Right cardiac atrium (tissue), 5 donors: Measurements from ENCODE around the gene SPATA2. TPM values are rescaled to one million over a fixed set of nuclear protein-coding genes. Genes with fewer than 3 reads are reported as not detected.

Experiments
- ATAC-seq, 2 donors: fragments of 200-7000 bp; cut with Tn5 transposase; one replicate each; pipeline versions ENCODE4 v1.8.0 to v1.9.1; 2020; ENCODE audit warnings: moderate library complexity in 2 of 2, mild to moderate bottlenecking in 1 of 2
- DNase-seq, 3 donors: peaks; one replicate each; pipeline ENCODE4 v3.0.0-alpha.2; 2020
- H3K27ac ChIP-seq: one replicate; pipeline ENCODE4 v1.5.1; 2013; ENCODE audit warnings: mild to moderate bottlenecking, low read length, control low read depth, moderate library complexity
- H3K27me3 ChIP-seq: one replicate; pipeline ENCODE4 v1.6.1; 2013; ENCODE audit not compliant: control insufficient read depth, insufficient read depth
- H3K4me1 ChIP-seq: one replicate; pipeline ENCODE4 v1.6.1; 2013; ENCODE audit warnings: low read length; ENCODE audit not compliant: control insufficient read depth, insufficient read depth
- H3K4me3 ChIP-seq: one replicate; pipeline ENCODE4 v1.5.1; 2013; ENCODE audit warnings: low read length, control low read depth
- H3K9me3 ChIP-seq: one replicate; pipeline ENCODE4 v1.6.1; 2013; ENCODE audit warnings: low read length; ENCODE audit not compliant: control insufficient read depth
- WGBS: extraction: QIAGEN DNeasy Blood & Tissue Kit; methylation state at CpG from one replicate; pipeline ENCODE4 v1.1.7; 2013; 5-methylcytosine and 5-hydroxymethylcytosine counted together
- intact Hi-C, 4 donors: fragments of 100-400 bp; cut with DNase I; formaldehyde crosslinking; loops; one replicate each; pipeline versions ENCODE4 v1.11.0 to v1.14.0; 2022 to 2023
- polyA plus RNA-seq: library from polyadenylated mRNA; stranded (reverse); fragments of 200-250 nt; gene quantifications from one replicate; pipeline ENCODE4 v1.2.3, GENCODE V29; 2013
- total RNA-seq, 4 donors: library from RNA; stranded (reverse); fragmentation: NEBNext Ultra II Directional; extraction: Animal tissue kit (Norgen Biotek cat#: 25700); gene quantifications; one replicate each; pipeline ENCODE4 v1.2.1, GENCODE V29; 2021
- donor health status: healthy with polysubstance abuse.
- donor health status: DM: no; HTN: yes; CAD: no.
- donor health status: DM: no; HTN: no; CAD: no.
- donor health status: DM: no; HTN: yes; CAD: no; lungs with severe emphysema.
- donor health status: DM: yes; HTN: yes; CAD: no.

SPATA2 gene
- total and polyA plus RNA-seq, 5 donors: 5.5 to 8.2 (median 6.6) TPM

GRCh38 chr20:49945701-49946477, 30.6 kb upstream of the SPATA2 start:
- Histone ChIP-seq H3K4me3 (no peak overlapping the region), H3K27ac (no peak overlapping the region), H3K9me3 (no peaks in the 10 kb centered on the region), H3K4me1 (no peaks in the 10 kb centered on the region), H3K27me3 (no peaks in the 10 kb centered on the region)
- WGBS: 96% methylated on average over 10 of the region's 10 CpGs
- DNase-seq (no peak), ATAC-seq (no peak)
- intact Hi-C loops: no loop called here

DNA sequence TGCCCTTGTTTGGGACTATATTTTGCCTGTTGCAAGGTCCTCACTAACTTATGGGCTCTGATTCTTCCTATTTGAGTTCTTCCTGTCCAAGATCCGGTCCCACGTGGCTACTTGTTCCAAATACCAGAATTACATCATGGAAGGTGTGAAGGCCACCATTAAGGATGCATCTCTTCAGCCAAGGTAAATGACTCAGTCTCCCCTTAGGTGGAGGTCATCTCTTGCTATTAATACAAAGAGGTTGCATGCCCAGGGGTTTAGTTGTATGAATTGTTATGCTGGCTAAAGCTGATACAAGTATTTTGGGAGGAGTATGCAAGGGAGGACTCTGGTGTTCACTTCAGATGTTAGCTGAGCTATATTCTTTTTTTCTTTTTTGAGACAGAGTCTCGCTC, 30.0 kb upstream of the SPATA2 start:
- Histone ChIP-seq H3K27me3 (no peaks in the 10 kb centered on the region), H3K4me3 (no peak overlapping the region), H3K4me1 (no peaks in the 10 kb centered on the region), H3K9me3 (no peaks in the 10 kb centered on the region), H3K27ac (no peak overlapping the region)
- 73% methylated on average over 3 of the region's 3 CpGs for WGBS
- DNase-seq (no peak), ATAC-seq (no peak)
- intact Hi-C loops: no loop called here

DNA sequence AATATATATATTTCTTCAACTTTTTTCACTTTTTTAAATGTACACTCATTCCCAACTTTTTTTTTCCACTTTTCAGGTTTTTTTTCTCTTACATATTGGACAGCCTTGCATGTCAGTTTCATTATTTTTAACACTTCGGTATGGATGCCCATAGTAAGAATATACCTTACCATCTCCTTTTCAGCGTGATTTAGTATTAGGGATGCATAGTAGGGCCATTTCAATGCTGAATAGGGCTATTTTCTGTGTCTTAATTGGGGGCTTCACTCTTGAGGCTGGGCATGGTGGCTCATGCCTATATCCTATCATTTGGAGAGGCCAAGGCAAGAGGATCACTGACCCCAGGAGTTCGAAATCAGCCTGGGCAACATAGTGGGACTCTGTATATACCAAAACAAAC, 27.6 kb upstream of the SPATA2 start:
- DNase-seq: no peak
- H3K4me1 ChIP-seq: peaks cover 3% of the 10 kb centered on the region
- H3K4me3 ChIP-seq: no peak overlapping the region
- ATAC-seq: no peak
- H3K27ac ChIP-seq: no peak overlapping the region
- intact Hi-C loops: no loop called here
- no peaks in the 10 kb centered on the region for H3K27me3 ChIP-seq
- WGBS: 94% methylated on average over 3 of the region's 3 CpGs
- no peaks in the 10 kb centered on the region for H3K9me3 ChIP-seq

- no peak for ATAC-seq
- Histone ChIP-seq H3K27ac (no peak overlapping the region), H3K4me3 (no peak overlapping the region), H3K4me1 (peaks cover 5% of the 10 kb centered on the region), H3K9me3 (no peaks in the 10 kb centered on the region), H3K27me3 (no peaks in the 10 kb centered on the region)
- WGBS: 75% methylated on average over 3 of the region's 3 CpGs
- no peak for DNase-seq
- intact Hi-C loops: no loop called here
Observed at GRCh38 chr20:49942303-49942702, 27.0 kb upstream of the SPATA2 start.

DNA sequence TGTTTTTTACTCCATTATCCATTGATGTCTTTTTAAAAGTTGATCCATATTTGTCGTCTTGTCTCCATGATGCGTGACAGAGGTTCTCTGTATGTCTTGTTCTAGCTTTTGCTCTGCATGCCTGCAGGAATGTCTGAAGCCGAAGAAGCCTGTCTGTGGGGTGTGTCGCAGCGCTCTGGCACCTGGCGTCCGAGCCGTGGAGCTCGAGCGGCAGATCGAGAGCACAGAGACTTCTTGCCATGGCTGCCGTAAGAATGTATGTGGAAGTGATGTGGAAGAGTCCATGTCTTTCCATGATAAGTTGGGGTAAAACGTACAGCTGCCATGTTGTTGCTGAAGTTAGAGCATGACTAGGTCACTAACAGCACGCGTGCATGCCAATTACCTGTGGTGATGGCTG, 26.1 kb upstream of the SPATA2 start:
- H3K9me3 ChIP-seq: no peaks in the 10 kb centered on the region
- H3K27me3 ChIP-seq: no peaks in the 10 kb centered on the region
- ATAC-seq: no peak
- no peak overlapping the region for H3K4me3 ChIP-seq
- no peak for DNase-seq
- 95% methylated on average over 15 of the region's 15 CpGs for WGBS
- H3K27ac ChIP-seq: no peak overlapping the region
- peaks cover 7% of the 10 kb centered on the region for H3K4me1 ChIP-seq
- intact Hi-C loops: no loop called here

DNA sequence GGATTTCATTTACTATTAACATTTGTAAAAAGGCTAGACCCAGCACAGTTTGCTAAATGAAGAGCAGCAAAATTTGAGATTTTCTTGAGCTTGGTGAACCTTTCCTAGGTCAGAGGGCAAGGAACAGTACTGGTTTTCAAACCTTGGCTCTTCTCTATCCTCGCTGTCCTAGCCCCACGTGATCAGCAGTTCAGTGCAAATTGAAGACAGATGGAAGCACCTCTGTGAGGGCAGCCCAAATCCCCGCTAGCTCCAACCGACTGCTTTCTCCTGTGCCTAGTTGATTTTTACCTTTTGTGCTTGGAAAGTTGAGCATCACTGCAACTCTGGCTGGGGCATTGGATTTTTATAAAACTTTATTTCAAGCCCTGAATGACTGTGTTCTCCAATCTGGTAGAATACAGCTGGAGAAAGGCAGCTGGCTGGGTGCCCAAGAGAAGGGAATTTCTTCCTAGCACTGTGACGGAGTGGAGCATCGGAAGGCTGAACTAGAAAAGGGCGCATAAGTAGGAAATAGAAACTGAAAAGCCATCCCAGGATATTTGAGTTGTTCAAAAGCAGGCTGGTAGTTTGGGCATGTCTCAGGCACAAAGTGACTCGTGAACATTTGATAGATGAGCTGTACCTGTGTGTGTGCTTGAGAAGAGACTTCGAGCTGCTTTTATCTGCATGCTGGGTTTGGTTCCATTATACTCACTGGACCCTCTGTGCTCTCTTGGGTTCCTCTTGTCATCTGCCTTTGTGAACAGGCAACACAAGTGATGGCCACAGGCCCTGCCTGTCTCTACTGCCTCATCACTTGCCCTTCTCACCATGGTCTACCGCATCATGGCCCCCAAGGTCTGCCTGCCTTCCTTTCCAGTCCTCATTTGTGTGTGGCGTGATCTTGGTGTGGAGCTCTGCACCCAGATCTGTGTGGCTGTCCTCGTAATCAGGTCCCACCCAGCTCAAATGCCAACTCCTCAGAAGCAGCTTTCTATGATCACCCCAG, 23.1 kb upstream of the SPATA2 start:
- 54% methylated on average over 12 of the region's 12 CpGs for WGBS

GRCh38 chr20:49937027-49937929, 21.9 kb upstream of the SPATA2 start:
- Histone ChIP-seq H3K27me3 (no peaks in the 10 kb centered on the region), H3K4me3 (peak overlapping the region; percentile 65), H3K9me3 (no peaks in the 10 kb centered on the region), H3K4me1 (peaks cover 10% of the 10 kb centered on the region), H3K27ac (peak overlapping the region; percentile 82)
- intact Hi-C loops: no loop called here
- 21% methylated on average over 12 of the region's 12 CpGs for WGBS
- ATAC-seq (no peak), DNase-seq (peak in 1 of 3 donors; percentile 51)

More for the DNA sequence above, 23.1 kb upstream of the SPATA2 start:
- DNase-seq (peak; percentile 72 to 86 (median 75)), ATAC-seq (peak in 1 of 2 donors; percentile 27)
- Histone ChIP-seq H3K27ac (peak overlapping the region; percentile 39), H3K4me1 (peaks cover 10% of the 10 kb centered on the region), H3K9me3 (no peaks in the 10 kb centered on the region), H3K4me3 (no peak overlapping the region), H3K27me3 (no peaks in the 10 kb centered on the region)
- intact Hi-C loops: no loop called here

- Histone ChIP-seq H3K4me1 (peaks cover 10% of the 10 kb centered on the region), H3K27ac (peak within 1 kb of the TSS; percentile 82), H3K27me3 (no peaks in the 10 kb centered on the region), H3K4me3 (peak within 1 kb of the TSS; percentile 65), H3K9me3 (no peaks in the 10 kb centered on the region)
- WGBS: under 1% methylated on average over 79 of the region's 79 CpGs
- intact Hi-C loops: no loop called here
- DNase-seq (peak; percentile 91 to 97 (median 97)), ATAC-seq (peak; percentile 94 to 95)
Observed at GRCh38 chr20:49936153-49937026, 21.1 kb upstream of the SPATA2 start, which contains the start of gene RNF114. Gene RNF114 (plus strand): TSS chr20:49936397. CDS start chr20:49936413, 16 bp downstream.

DNA sequence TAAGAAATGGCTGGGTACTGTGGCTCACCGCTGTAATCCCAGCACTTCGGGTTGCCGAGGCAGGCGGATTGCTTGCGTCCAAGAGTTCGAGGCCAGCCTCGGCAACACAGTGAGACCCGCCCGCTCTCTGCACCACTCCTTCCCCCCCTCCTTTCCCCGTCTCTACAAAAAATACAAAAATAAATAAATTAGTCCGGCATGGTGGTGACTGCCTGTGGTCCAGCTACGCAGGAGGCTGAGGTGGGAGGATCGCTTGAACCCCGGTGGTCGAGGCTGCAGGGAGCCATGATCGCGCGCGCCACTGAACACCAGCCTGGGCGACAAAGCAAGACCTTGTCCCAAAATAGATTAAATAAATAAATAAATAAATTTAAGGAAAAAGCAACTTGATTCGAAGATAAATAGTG, 20.4 kb upstream of the SPATA2 start:
- Histone ChIP-seq H3K4me1 (peaks cover 10% of the 10 kb centered on the region), H3K27ac (peak overlapping the region; percentile 42), H3K27me3 (no peaks in the 10 kb centered on the region), H3K9me3 (no peaks in the 10 kb centered on the region), H3K4me3 (peak overlapping the region; percentile 65)
- DNase-seq: no peak
- peak; percentile 19 to 23 for ATAC-seq
- intact Hi-C loops: no loop called here
- 36% methylated on average over 21 of the region's 21 CpGs for WGBS

- Histone ChIP-seq H3K4me1 (no peaks in the 10 kb centered on the region), H3K27me3 (no peaks in the 10 kb centered on the region), H3K27ac (no peak overlapping the region), H3K9me3 (no peaks in the 10 kb centered on the region), H3K4me3 (no peak overlapping the region)
- DNase-seq (no peak), ATAC-seq (no peak)
- WGBS: 38% methylated on average over 4 of the region's 4 CpGs
- intact Hi-C loops: loop anchor here in 2 of 4 donors (2.0 kb wide), 2 partner anchors 316 to 318 kb away; no protein-coding TSS in a partner anchor
Observed at GRCh38 chr20:49929142-49929494, 13.8 kb upstream of the SPATA2 start.
